GM18907 (cell line): Measurements from ENCODE around the gene WNT8A.
"Not testable (repeated sequence)": the region's sequence is repeated elsewhere in the genome, so short reads cannot be mapped to it uniquely, and the experiment has no call there.

Source experiments
- ATAC-seq: cut with Tn5 transposase; IDR thresholded peaks from one replicate; pipeline ENCODE4 v1.9.1; 2021; ENCODE audit warnings: mild to moderate bottlenecking, moderate library complexity; ENCODE audit not compliant: unreplicated experiment

Gene WNT8A

DNA sequence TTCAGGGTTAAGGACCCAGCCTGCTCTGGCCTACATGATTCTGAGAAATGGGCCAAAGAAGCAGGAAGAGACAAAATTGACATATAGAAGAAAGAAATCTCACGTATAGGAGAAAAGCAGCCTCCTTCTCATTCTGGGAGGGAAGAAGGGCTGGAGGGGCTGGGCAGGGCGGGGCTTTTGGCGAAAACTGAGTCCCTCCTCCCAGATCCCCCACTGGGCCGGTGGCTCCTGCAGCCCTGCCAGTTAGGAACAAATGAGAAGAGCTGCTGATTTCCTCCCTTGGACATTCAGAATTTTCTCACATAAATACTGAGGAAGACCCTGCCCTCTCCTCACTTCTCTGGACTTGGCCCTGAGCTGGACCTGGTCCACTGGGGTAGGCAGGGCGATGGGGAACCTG lies at the start of gene WNT8A:
WNT8A (plus strand) TSS at position 332 of the 400 bp plus-strand sequence. CDS start 95 bp downstream, outside the sequence.
- no peak for ATAC-seq

DNA sequence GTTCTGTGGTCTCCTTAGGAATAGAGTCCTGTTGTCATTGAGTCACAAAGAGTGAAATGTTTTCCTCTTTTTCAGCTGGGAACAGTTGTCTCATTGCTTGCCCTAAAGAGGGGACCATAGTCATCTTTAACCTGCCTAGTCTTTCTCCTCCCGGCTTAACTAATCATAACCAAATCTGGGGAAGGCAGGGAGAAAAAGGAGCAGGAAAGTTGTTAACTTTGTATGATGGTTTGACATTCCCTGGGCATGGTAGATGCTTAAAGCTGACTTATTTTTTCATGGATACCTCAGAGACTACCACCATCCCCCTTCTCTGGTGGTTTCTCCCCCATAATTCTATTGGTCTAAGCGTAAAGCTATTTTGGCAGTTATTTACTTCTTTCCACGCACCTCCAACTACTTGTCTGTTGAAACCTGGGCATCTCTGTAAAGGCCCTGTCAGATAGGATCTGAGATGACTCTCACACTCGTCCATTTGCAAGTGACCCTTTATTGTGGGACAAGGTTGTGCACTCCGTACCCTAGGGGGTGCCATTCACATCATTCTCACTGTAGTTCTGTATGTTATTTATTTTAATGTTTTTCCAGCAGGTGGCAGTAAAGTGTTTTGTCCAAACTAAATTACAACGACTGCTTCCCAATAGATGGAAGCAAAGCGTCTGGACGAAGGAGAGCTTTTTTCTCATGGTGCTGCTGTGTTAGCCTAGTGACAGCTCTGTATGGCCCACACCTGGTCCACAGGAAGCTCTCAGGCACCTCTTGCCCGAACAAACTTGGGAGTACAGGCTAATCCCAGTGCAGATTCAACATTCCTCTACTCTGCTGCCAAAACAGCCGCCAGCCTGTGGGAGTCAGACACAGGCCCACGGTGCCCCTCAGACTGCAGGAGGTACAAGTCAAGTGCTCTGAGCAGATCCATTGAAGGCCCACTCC lies 48.0 kb upstream of the WNT8A start:
- peak; percentile 38 for ATAC-seq

- ATAC-seq: no peak
These were observed 46.6 kb upstream of the WNT8A start for GRCh38 chr5:138037271-138037670.

DNA sequence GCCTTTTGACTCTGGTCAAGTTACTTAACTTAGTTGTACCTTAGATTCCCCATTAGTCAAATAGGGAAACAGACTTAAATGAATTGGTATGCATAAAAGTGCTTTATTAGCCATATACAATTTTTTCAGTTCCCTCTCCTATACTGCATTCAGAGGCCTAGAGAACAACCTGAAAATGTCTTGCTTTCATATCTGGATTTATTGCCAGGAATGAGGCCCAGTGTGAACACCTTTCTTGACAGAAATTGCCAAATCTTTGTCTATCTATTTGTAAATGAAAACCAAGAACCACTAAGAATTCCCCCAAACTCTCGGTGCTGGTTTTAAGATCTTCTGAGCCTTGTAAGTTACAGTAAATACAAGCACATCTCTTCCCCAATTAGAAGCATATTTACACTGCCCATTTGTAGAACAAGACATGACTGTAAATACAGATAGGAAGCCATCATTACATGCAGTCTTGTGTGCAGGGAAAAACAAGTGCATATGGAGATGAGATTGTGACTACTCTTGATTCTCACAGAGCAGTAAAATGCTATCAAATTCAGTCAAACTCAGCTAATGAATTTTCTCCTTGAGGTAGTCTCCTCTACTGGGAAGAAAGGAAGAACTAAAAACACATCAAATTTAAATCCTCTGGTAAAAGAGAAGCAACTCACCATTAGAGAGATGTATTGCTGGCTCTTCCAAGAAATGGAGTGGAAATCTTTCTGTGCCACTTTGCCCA lies 45.8 kb upstream of the WNT8A start:
- no peak for ATAC-seq

GRCh38 chr5:138038826-138039225 lies 45.0 kb upstream of the WNT8A start:
- no peak for ATAC-seq

DNA sequence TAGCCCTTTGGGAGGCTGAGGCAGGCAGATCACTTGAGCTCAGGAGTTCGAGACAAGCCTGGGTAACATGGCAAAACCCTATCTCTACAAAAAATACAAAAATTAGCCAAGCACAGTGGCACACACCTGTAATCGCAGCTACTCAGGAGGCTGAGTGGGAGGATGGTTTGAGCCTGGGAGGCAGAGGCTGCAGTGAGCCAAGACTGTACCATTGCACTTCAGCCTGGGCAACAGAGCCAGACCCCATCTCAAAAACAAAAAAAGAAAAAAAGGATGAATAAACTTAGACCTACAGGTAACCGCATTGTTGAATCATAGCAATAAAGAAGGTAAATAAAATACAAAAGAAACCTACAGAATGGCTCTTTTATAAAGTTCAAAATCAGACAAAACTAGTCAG lies 38.5 kb upstream of the WNT8A start:
- not testable (repeated sequence) for ATAC-seq

GRCh38 chr5:138051441-138052296 lies 32.2 kb upstream of the WNT8A start:
- no peak for ATAC-seq

GRCh38 chr5:138052718-138053117 lies 31.1 kb upstream of the WNT8A start:
- not testable (repeated sequence) for ATAC-seq

DNA sequence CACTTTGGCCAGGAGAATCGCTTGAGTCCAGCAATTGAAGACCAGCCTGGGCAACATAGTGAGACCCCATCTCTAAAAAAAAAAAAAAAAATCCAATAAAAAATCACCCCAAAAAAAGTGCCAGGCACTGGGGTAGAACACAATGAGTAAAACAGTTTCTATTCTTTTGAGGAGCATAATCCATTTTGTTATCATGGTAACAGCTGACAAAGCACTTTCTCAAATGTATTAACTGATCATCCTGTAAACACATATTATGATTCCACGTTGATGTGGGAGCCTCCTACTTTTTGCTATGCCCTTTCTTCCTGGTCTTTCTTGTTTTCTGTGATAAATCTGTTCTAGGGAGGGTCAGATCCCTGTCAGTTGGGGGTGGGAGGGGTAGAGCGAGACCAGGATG lies 30.3 kb upstream of the WNT8A start:
- no peak for ATAC-seq

DNA sequence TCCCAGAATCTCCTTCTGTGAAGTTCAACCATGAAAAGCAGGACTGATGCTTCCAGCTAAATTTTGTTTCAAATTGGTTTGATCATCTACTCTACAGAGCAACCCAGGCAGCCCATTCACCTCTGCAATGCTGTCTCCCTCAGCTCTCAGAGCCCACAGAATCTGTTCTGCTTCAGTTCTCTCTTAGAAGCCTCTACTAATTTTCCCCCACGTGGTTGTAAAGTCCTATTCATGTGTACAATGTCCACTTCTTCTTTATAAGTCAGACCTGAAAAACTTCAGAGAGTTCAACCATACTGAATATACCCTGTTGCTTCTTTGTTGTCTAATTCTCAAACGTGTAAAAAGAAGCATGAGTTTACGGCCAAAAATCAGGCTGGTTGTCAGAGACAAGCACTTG lies 29.6 kb upstream of the WNT8A start:
- no peak for ATAC-seq

GRCh38 chr5:138054847-138055558 lies 28.8 kb upstream of the WNT8A start:
- no peak for ATAC-seq

- no peak for ATAC-seq
These were observed 19.3 kb upstream of the WNT8A start for GRCh38 chr5:138064526-138064925.

DNA sequence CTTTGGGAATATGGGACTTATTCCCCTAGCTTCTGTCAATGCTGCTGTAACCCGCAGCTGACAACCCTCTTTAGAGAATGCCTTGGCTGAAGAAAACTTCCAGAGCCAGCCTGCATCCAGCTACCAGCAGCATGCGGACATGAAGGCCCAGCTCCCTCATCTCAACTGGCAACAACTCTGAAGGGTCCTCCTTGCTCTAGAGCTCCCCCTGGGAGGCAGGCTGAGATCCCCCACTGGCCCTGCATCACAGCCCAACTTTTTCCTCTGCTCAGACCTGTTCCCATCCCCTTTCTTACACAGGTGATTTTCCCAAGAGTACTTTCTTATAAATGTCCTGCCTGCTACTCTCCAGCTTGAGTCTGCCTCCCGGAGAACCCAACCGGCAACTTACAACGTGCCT lies 18.7 kb upstream of the WNT8A start:
- ATAC-seq: no peak

- no peak for ATAC-seq
These were observed 15.9 kb upstream of the WNT8A start for GRCh38 chr5:138067945-138068344.

DNA sequence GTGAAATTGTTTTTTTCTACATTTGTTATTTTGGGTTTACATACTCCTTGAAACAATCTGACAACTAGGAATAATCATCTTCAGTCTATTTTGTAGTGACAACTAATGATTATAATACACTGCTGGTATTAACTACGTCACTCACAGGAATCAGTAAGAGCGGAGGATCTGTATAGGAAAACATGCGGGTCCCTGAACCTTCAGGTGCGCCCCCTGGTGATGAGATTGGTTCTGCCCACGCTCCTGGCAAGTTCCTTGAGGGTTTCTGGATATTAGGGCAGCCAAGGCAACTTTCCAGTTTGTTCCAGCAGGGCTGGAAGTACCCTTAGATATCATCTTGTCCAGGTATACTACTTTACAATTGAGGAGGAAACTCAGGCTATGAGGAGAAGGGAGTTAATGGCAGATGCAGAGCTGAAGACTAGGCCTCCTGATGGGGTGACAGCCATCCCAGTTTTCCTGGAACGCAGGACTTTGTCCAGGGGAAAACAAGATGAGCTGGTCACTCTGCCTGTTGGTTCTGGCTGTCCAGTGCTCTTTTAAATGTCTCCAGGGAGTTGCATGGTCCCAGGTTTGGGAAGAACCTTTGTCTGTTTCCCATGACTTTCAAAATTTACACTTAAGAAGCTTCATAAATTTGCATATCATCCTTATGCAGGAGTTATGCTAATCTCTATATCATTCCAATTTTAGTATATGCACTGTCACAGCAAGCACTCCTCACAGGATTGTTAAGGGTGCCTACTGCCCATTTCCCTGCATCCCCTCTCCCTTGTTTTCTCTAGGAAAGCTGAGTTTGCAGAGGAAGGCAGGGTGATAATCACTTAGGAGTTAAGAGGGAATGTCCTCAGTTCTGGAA lies 14.9 kb upstream of the WNT8A start:
- peak; percentile 60 for ATAC-seq

GRCh38 chr5:138070026-138070425 lies 13.8 kb upstream of the WNT8A start:
- ATAC-seq: not testable (repeated sequence)

DNA sequence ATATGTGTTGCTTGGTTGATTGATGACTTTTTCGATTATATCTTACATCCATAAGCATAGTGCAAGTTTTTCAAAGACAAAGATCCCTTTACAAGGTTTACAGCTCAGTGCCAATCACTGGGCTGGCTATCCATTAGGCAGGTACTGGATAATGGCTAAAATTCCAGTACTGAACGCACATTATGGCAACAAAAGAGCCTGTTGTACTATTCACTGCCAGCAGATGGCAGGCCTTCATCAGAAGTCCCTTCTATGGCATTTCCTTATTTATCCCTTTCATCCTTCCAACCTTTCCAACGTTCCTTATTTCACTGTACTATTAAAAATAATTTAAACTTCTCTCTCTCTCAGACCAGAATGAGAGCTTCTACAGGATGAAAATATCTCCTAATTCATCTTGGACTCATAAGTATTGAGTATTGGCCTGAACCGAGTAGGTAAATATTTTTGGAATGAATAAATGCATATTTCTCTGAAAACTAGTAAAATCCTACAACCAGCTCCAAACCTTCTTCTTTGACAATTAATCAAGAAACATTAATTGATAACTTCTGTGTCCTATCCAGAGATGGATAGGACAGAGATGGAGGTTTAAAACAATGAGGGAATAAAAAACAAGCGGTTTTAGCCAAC lies 6.7 kb upstream of the WNT8A start:
- ATAC-seq: no peak

GRCh38 chr5:138078006-138078643 lies 5.7 kb upstream of the WNT8A start:
- no peak for ATAC-seq

- no peak for ATAC-seq
These were observed 1.8 kb upstream of the WNT8A start for GRCh38 chr5:138082033-138082432.
